CD14-positive monocyte (primary cell): ENCODE results near the gene PIWIL1. TPM values are rescaled to one million over a fixed set of nuclear protein-coding genes. Genes with fewer than 3 reads are reported as not detected.

Source experiments
- DNase-seq, 3 donors: peaks; one replicate each; pipeline ENCODE4 v3.0.0-alpha.2; 2011 to 2022
- H2AFZ ChIP-seq: 2 replicates; pipeline ENCODE4 v1.6.0; 2012; ENCODE audit warnings: mild to moderate bottlenecking, low read depth, low read length, inconsistent platforms; ENCODE audit not compliant: insufficient read depth, poor library complexity, severe bottlenecking
- H3K27ac ChIP-seq, 2 donors: 1 replicate in 1 of 2; 2 replicates in 1 of 2; pipeline ENCODE4 v1.5.1; 2012 to 2013; ENCODE audit warnings: low read length in 2 of 2, control low read depth in 1 of 2, inconsistent platforms in 1 of 2, low read depth in 1 of 2, mild to moderate bottlenecking in 1 of 2
- H3K27me3 ChIP-seq, 2 donors: one replicate each; pipeline versions ENCODE4 v1.6.0 to v1.6.1; 2011 to 2013; ENCODE audit warnings: low read length in 2 of 2; ENCODE audit not compliant: control insufficient read depth in 2 of 2, insufficient read depth in 2 of 2
- H3K36me3 ChIP-seq, 2 donors: replicated peaks in 1 of 2; 1 replicate in 1 of 2; 2 replicates in 1 of 2; pipeline versions ENCODE4 v1.5.1 to v1.6.1; 2012 to 2013; ENCODE audit warnings: low read length in 2 of 2, control low read depth in 1 of 2, inconsistent platforms in 1 of 2, mild to moderate bottlenecking in 1 of 2; ENCODE audit not compliant: insufficient read depth in 2 of 2, control insufficient read depth in 1 of 2
- H3K4me1 ChIP-seq, 2 donors: 1 replicate in 1 of 2; 2 replicates in 1 of 2; pipeline versions ENCODE4 v1.5.1 to v1.6.1; 2012 to 2013; ENCODE audit warnings: low read length in 2 of 2, control low read depth in 1 of 2, inconsistent platforms in 1 of 2, mild to moderate bottlenecking in 1 of 2, moderate library complexity in 1 of 2; ENCODE audit not compliant: insufficient read depth in 2 of 2, control insufficient read depth in 1 of 2
- H3K4me2 ChIP-seq: replicated peaks from 2 replicates; pipeline ENCODE3; 2012; ENCODE audit warnings: low read length, moderate library complexity, mild to moderate bottlenecking; ENCODE audit not compliant: poor library complexity, severe bottlenecking; ENCODE audit errors: extremely low read depth
- H3K4me3 ChIP-seq, 3 experiments: fragments of 200-600 bp in 1 of 3; sonication (generic) in 1 of 3; replicated peaks in 1 of 3; 1 replicate in 2 of 3; 2 replicates in 1 of 3; pipeline ENCODE4 v1.5.1; 2011 to 2013; ENCODE audit warnings: low read length in 3 of 3, mild to moderate bottlenecking in 3 of 3, control low read depth in 2 of 3, low read depth in 2 of 3, inconsistent platforms in 1 of 3, moderate library complexity in 1 of 3
- H3K79me2 ChIP-seq: 2 replicates; pipeline ENCODE4 v1.6.0; 2012; ENCODE audit warnings: mild to moderate bottlenecking, control low read depth, inconsistent platforms, low read length, moderate library complexity; ENCODE audit not compliant: insufficient read depth
- H3K9ac ChIP-seq: 2 replicates; pipeline ENCODE4 v1.6.0; 2017; ENCODE audit warnings: low read length, mild to moderate bottlenecking; ENCODE audit not compliant: insufficient read depth, poor library complexity, severe bottlenecking
- H3K9me3 ChIP-seq, 2 donors: replicated peaks in 1 of 2; 1 replicate in 1 of 2; 2 replicates in 1 of 2; pipeline versions ENCODE4 v1.5.1 to v1.6.1; 2012 to 2013; ENCODE audit warnings: low read length in 2 of 2, control low read depth in 1 of 2; ENCODE audit not compliant: control insufficient read depth in 1 of 2, insufficient read depth in 1 of 2
- H4K20me1 ChIP-seq: 2 replicates; pipeline ENCODE4 v1.6.0; 2012; ENCODE audit warnings: mild to moderate bottlenecking, low read length, control low read depth, moderate library complexity; ENCODE audit not compliant: insufficient read depth
- H3K27ac Mint-ChIP-seq, 7 donors: one replicate each; pipeline ENCODE4 v1.8.0; 2020; ENCODE audit warnings: mild to moderate bottlenecking in 7 of 7, mixed read lengths in 7 of 7, moderate library complexity in 6 of 7, inconsistent platforms in 2 of 7
- H3K27me3 Mint-ChIP-seq, 3 donors: one replicate each; pipeline ENCODE4 v1.8.0; 2021 to 2022; ENCODE audit warnings: low read depth in 3 of 3, mild to moderate bottlenecking in 3 of 3, mixed read lengths in 3 of 3, moderate library complexity in 3 of 3, inconsistent platforms in 1 of 3
- H3K36me3 Mint-ChIP-seq, 2 donors: one replicate each; pipeline ENCODE4 v1.8.0; 2020; ENCODE audit warnings: mixed read lengths in 2 of 2, inconsistent platforms in 1 of 2, mild to moderate bottlenecking in 1 of 2
- H3K4me1 Mint-ChIP-seq: one replicate; pipeline ENCODE4 v1.8.0; 2020; ENCODE audit warnings: mild to moderate bottlenecking, mixed read lengths
- H3K4me3 Mint-ChIP-seq, 2 donors: one replicate each; pipeline ENCODE4 v1.8.0; 2020; ENCODE audit warnings: mild to moderate bottlenecking in 2 of 2, mixed read lengths in 2 of 2, moderate library complexity in 1 of 2
- H3K9me3 Mint-ChIP-seq, 7 donors: one replicate each; pipeline ENCODE4 v1.8.0; 2020 to 2022; ENCODE audit warnings: mixed read lengths in 7 of 7, mild to moderate bottlenecking in 6 of 7, moderate library complexity in 6 of 7, inconsistent platforms in 2 of 7
- CTCF ChIP-seq: fragments of 200-600 bp; IDR thresholded peaks from one replicate; pipeline ENCODE4 v1.8.0; 2022; ENCODE audit warnings: antibody characterized with exemption, mild to moderate bottlenecking
- WGBS: methylation state at CpG from one replicate; pipeline ENCODE4 v1.1.5; 2013; ENCODE audit warnings: missing lambda C conversion rate; ENCODE audit not compliant: insufficient coverage; 5-methylcytosine and 5-hydroxymethylcytosine counted together
- intact Hi-C, 2 donors: fragments of 100-400 bp; cut with micrococcal nuclease; formaldehyde crosslinking; loops; one replicate each; pipeline versions ENCODE4 v1.15.0 to v1.15.1; 2023
- polyA plus RNA-seq, 3 donors: library from polyadenylated mRNA; depleted of rRNA in 1 of 3; unstranded in 2 of 3; stranded (reverse) in 1 of 3; fragments of 300-500 nt in 2 of 3; fragments of >200 nt in 1 of 3; fragmentation: Illumina TruSeq in 2 of 3; gene quantifications; 1 replicate in 2 of 3; 2 replicates in 1 of 3; pipeline ENCODE4 v1.2.3, GENCODE V29; 2012 to 2021

Gene PIWIL1
- polyA plus RNA-seq, 3 donors: not detected

GRCh38 chr12:130405332-130405731, 67.6 kb downstream of the PIWIL1 start:
- peaks cover 0 to 2% (median 0%) of the 10 kb centered on the region in 3 donors for H3K27me3 Mint-ChIP-seq
- H3K27ac Mint-ChIP-seq: no peak overlapping the region
- TF ChIP-seq CTCF: no peak
- 81% methylated on average over 6 of the region's 7 CpGs for WGBS
- H3K36me3 ChIP-seq: no peaks in the 10 kb centered on the region
- intact Hi-C loops: no loop called here
- H3K79me2 ChIP-seq: no peaks in the 10 kb centered on the region
- no peaks in the 10 kb centered on the region for H3K36me3 Mint-ChIP-seq
- H3K9me3 ChIP-seq: no peaks in the 10 kb centered on the region
- no peak overlapping the region for H3K4me2 ChIP-seq
- H3K4me1 Mint-ChIP-seq: no peaks in the 10 kb centered on the region
- DNase-seq: no peak
- H3K27ac ChIP-seq: no peak overlapping the region
- no peaks in the 10 kb centered on the region for H3K27me3 ChIP-seq
- H3K4me1 ChIP-seq: no peaks in the 10 kb centered on the region
- no peak overlapping the region for H3K9ac ChIP-seq
- H3K4me3 Mint-ChIP-seq: no peak overlapping the region
- no peaks in the 10 kb centered on the region for H4K20me1 ChIP-seq
- no peak overlapping the region for H3K4me3 ChIP-seq
- no peaks in the 10 kb centered on the region for H3K9me3 Mint-ChIP-seq
- H2AFZ ChIP-seq: no peak overlapping the region

- intact Hi-C loops: no loop called here
- Histone ChIP-seq H3K4me2 (no peak overlapping the region), H3K4me3 (no peak overlapping the region), H4K20me1 (no peaks in the 10 kb centered on the region), H2AFZ (no peak overlapping the region), H3K9ac (no peak overlapping the region), H3K4me1 (no peaks in the 10 kb centered on the region), H3K27ac (no peak overlapping the region), H3K9me3 (no peaks in the 10 kb centered on the region), H3K79me2 (no peaks in the 10 kb centered on the region), H3K36me3 (no peaks in the 10 kb centered on the region), H3K27me3 (no peaks in the 10 kb centered on the region)
- WGBS: no CpG with 5 or more reads among the region's 8 CpGs
- no peak overlapping the region for H3K27ac Mint-ChIP-seq
- H3K4me1 Mint-ChIP-seq: no peaks in the 10 kb centered on the region
- TF ChIP-seq CTCF: no peak
- H3K27me3 Mint-ChIP-seq: peaks cover 0 to 1% (median under 1%) of the 10 kb centered on the region in 3 donors
- no peak overlapping the region for H3K4me3 Mint-ChIP-seq
- no peaks in the 10 kb centered on the region for H3K9me3 Mint-ChIP-seq
- no peaks in the 10 kb centered on the region for H3K36me3 Mint-ChIP-seq
- no peak for DNase-seq
These were observed 74.7 kb downstream of the PIWIL1 start for GRCh38 chr12:130412384-130412783.
